ENCODE data around the gene TSHZ2.

TSHZ2 gene

DNA sequence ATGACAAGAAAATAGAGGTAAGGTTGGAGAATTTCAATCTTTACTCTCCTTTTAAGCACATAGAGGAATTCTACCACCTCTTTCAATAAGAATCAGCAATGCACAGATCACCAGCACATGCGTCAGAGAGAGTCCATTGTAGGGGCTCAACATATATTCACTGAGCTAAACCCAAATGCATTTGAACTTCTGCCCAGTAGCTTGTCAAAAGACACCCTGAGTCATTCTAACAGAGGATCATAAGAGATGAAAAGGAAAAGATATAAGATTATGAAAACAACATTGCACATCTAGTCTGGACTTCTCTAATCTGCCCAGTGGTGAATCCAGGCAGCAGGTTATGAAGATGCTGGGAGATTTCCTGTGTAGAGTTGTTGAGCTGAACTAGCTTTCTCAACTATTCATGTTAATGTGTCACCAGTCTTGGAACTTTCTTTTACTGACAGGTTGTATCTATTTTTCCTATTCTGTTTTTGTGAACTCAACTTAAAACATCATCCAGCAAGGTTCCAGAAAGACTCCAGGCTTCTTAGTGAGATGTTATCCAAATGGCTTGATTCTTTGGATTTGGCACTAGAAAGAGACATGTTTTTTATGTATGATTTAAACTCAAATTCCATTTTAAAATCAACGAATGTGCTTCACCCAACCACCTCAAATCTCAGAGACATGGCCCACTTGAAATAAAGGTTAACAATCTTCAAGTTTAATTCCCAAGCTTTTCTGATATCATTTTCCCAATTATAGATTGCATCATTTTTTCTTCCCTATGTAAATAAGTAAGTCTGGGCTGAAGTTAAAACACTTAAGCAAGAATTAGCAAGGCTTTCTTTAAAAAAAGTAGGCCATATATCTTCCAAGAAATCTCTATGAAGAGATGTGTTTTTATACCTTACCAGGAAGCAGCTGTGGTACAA lies 89.3 kb downstream of the TSHZ2 start:
- H3K36me3 ChIP-seq (ENCODE audit: control insufficient read depth, insufficient read depth, low read length), result no peaks in the 10 kb centered on the region
- TF ChIP-seq, protein P1, sequence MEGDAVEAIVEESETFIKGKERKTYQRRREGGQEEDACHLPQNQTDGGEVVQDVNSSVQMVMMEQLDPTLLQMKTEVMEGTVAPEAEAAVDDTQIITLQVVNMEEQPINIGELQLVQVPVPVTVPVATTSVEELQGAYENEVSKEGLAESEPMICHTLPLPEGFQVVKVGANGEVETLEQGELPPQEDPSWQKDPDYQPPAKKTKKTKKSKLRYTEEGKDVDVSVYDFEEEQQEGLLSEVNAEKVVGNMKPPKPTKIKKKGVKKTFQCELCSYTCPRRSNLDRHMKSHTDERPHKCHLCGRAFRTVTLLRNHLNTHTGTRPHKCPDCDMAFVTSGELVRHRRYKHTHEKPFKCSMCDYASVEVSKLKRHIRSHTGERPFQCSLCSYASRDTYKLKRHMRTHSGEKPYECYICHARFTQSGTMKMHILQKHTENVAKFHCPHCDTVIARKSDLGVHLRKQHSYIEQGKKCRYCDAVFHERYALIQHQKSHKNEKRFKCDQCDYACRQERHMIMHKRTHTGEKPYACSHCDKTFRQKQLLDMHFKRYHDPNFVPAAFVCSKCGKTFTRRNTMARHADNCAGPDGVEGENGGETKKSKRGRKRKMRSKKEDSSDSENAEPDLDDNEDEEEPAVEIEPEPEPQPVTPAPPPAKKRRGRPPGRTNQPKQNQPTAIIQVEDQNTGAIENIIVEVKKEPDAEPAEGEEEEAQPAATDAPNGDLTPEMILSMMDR (IDR thresholded peaks at IDR 0.05; ENCODE audit: insufficient read depth, low read length, poor library complexity, severe bottlenecking), result no peak

DNA sequence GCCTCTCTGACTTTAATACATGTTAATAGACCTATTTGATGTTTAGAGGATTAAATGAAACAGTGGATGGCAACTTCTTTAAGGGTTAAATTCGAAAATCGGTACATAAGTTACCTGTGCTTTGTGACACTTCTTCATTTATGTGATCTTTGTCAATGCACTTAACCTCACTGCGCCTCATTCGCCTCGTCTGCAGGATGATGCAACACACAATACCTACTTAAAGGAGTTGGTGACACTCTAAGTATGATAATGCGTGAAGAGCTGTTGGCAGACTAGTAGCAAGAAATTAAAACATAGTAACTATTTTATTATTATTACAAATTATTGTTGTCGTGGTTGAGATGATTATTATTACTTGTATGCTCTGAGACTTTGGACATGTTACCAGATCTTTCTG lies 92.8 kb downstream of the TSHZ2 start:
- Histone ChIP-seq H3K36me3 (ENCODE audit: control insufficient read depth, insufficient read depth, low read length) (no peaks in the 10 kb centered on the region), H3K27me3 (replicated peaks; ENCODE audit: control insufficient read depth, insufficient read depth, low read length) (peaks cover 2% of the 10 kb centered on the region; the same call in 1 of the 2 replicates), H3K4me3 (replicated peaks; ENCODE audit: low read depth, low read length) (no peak overlapping the region)
- no peak for DNase-seq (ENCODE audit: extremely low read depth, insufficient read length)
- TF ChIP-seq, protein P1 (IDR thresholded peaks at IDR 0.05; ENCODE audit: insufficient read depth, low read length, poor library complexity, severe bottlenecking), result no peak

More for the DNA sequence above, 89.3 kb downstream of the TSHZ2 start:
- no peaks in the 10 kb centered on the region for H3K27me3 ChIP-seq (replicated peaks; ENCODE audit: control insufficient read depth, insufficient read depth, low read length)
- no peak for DNase-seq (ENCODE audit: extremely low read depth, insufficient read length)
- H3K4me3 ChIP-seq (replicated peaks; ENCODE audit: low read depth, low read length), result no peak overlapping the region

DNA sequence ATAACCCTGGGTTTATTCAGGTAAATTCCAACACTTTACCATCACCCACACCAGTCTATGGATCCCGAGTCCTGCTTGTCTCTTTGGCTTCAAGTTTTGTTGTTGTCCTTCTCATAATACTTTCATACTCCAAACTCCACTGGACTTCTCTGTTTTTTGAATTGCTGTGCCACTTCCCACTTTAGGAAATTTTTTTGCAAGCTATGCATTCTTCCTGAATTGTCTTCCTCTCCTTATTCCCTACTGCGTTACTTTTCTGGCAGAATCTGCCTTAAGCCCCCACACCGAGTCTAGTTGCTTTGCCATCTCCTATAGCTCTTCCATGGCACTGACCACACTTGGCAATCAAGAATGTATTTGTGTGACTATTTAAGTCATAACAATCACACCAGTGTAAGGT lies 96.1 kb downstream of the TSHZ2 start:
- DNase-seq (ENCODE audit: extremely low read depth, insufficient read length), result no peak
- TF ChIP-seq, protein P1 (IDR thresholded peaks at IDR 0.05; ENCODE audit: insufficient read depth, low read length, poor library complexity, severe bottlenecking), result no peak

DNA sequence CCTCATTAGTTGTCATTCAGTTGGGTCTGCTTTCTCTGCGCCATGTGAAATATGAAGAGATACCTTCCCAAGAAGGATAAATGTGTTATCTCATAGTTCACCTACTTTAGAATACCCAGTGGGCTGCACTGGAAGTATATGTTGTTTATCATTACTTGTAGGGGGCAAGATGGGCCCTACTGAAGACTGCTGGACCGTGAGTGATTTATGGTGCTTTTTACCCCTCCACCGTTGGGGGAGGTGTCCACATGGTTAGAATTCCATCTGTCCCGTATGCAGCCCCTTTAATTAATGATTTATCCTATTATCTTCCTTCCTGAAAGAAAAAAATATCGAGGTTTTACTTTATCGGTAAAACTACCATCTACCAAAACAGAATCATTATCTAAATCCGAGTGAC lies 97.0 kb downstream of the TSHZ2 start:
- TF ChIP-seq, protein P1 (IDR thresholded peaks at IDR 0.05; ENCODE audit: insufficient read depth, low read length, poor library complexity, severe bottlenecking), result no peak
- DNase-seq (ENCODE audit: extremely low read depth, insufficient read length), result no peak
- Histone ChIP-seq H3K4me3 (replicated peaks; ENCODE audit: low read depth, low read length) (no peak overlapping the region), H3K27me3 (replicated peaks; ENCODE audit: control insufficient read depth, insufficient read depth, low read length) (peaks cover 2% of the 10 kb centered on the region; the same call in 1 of the 2 replicates), H3K36me3 (ENCODE audit: control insufficient read depth, insufficient read depth, low read length) (no peaks in the 10 kb centered on the region)

More for the DNA sequence above, 96.1 kb downstream of the TSHZ2 start:
- H3K36me3 ChIP-seq (ENCODE audit: control insufficient read depth, insufficient read depth, low read length), result no peaks in the 10 kb centered on the region
- H3K27me3 ChIP-seq (replicated peaks; ENCODE audit: control insufficient read depth, insufficient read depth, low read length), result peaks cover 2% of the 10 kb centered on the region; the same call in 1 of the 2 replicates
- no peak overlapping the region for H3K4me3 ChIP-seq (replicated peaks; ENCODE audit: low read depth, low read length)

DNA sequence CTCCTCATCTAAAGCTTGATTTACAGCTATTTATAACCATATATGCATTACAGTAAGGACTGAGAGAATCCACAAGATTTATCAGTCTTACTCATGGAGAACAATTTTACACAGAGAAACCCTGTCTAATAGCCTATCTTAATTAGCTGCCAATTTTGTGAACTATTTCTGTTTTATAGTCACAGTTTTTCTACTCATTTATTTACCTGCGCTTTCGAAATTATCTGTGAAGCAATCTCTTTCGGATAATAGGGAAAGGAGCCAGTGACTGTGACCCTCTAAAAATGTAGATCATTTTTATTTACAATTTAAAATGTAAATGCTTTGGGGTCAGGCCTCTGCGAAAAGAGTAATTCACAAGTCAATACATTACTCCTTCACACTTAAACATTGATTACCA lies 98.1 kb downstream of the TSHZ2 start:
- no peak overlapping the region for H3K4me3 ChIP-seq (replicated peaks; ENCODE audit: low read depth, low read length)
- TF ChIP-seq, protein P1 (IDR thresholded peaks at IDR 0.05; ENCODE audit: insufficient read depth, low read length, poor library complexity, severe bottlenecking), result no peak
- DNase-seq (ENCODE audit: extremely low read depth, insufficient read length), result no peak
- H3K36me3 ChIP-seq (ENCODE audit: control insufficient read depth, insufficient read depth, low read length), result no peaks in the 10 kb centered on the region
- H3K27me3 ChIP-seq (replicated peaks; ENCODE audit: control insufficient read depth, insufficient read depth, low read length), result peaks cover 2% of the 10 kb centered on the region
